Regular cardiac myocyte (primary cell): Measurements from ENCODE around the gene CXCL3. TPM values are rescaled to one million over a fixed set of nuclear protein-coding genes. Genes with fewer than 3 reads are reported as not detected.

Experiments
- total RNA-seq: library from RNA; depleted of rRNA; stranded (reverse); fragments of >200 nt; gene quantifications from 2 replicates; pipeline ENCODE4 v1.2.3, GENCODE V29; 2014

The CXCL3 gene
- 5.4 and 10.7 TPM in 2 replicates for total RNA-seq

DNA sequence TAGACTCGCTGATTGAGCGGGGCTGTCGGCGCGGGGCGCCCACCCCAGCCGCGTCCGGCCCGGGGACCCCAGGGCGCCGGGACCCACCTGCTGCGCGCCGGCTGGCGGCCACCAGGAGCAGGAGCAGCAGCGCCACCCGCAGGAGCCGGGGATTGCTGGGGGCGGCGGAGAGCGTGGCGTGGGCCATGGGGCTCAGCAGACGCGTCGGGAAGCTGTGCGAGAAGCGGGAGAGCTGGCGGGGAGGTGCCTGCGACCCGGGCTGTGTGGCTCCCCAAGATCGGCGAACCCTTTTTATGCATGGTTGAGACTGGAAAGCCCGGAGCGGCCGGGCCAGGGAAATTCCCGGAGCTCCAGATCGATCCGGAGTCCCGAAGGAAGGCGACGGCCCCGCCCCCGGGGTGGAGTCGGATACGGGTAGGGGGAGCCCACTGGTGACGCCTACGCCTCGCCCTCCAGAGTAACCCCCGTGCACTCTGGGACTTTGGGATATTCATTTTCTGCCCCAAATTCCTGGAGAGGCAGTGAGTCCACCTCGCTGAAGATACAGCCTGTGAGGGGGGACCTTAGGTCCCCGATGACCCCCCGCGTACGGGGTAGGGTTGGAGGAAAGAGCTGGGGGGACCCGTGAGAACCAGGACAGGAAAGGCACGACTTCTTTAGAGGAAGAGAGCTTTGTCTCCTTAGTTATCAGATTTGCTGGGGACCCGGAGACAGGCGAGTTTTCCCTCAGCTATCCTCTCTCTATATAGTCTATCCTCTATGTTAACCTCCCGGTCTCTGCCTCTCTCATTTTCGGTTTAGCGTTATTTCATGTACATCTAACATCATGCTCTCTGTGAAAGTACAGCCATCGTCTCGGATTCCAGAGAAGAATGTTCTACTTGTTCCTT, at the start of gene CXCL3:
Gene CXCL3 (minus strand): TSS at position 265 of the 890 bp plus-strand sequence. CDS start 78 bp downstream, at position 187.

GRCh38 chr4:73998040-73999011, 40.2 kb downstream of the CXCL3 start, which contains the start of gene CXCL5:
Gene CXCL5 (minus strand): TSS chr4:73998677. CDS start chr4:73998581, 96 bp downstream.

DNA sequence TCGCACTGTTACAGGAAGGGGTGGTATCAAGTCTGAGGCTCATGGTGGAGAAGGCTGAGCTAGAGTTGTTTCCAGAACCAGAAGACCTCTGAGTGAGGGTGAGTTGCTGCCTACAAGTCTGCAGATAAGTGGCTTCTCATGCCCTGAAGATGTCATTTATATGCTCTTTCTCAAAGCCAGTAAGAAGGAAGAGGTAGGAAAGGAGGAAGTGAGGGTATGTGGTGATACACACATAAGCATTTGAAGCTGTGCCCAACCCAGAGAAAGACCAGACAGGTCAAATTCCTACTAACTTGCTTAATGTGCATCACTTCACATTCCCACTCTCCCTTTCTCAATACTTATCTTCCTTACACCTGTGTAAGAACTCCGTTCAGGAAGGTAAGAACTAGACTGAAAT, 50.4 kb downstream of the CXCL3 start, which contains the start of gene PPBP:
Gene PPBP (minus strand): TSS at position 130 of the 400 bp plus-strand sequence. CDS start 87 bp downstream, at position 43.

Other genes starting within 250 kb of the CXCL3 start
- 49.7 and 349 TPM in 2 replicates for gene CXCL6, start 202.0 kb downstream of the CXCL3 start, total RNA-seq
- 10.2 and 16.1 TPM in 2 replicates for gene PF4V1, start 185.4 kb downstream of the CXCL3 start, total RNA-seq
- gene CXCL1, start 169.3 kb downstream of the CXCL3 start, total RNA-seq, result 80.9 and 193 TPM in 2 replicates
- not detected in 2 replicates for gene PF4, start 56.7 kb downstream of the CXCL3 start, total RNA-seq
- not detected in 2 replicates for gene PPBP, start 50.5 kb downstream of the CXCL3 start, total RNA-seq
- 2.7 and 7.6 TPM in 2 replicates for gene CXCL5, start 40.0 kb downstream of the CXCL3 start, total RNA-seq
- gene CXCL2, start 60.5 kb upstream of the CXCL3 start, total RNA-seq, result 3.7 and 3.8 TPM in 2 replicates
- 21.7 and 45.1 TPM in 2 replicates for gene MTHFD2L, start 119.4 kb upstream of the CXCL3 start, total RNA-seq